H1 (cell line): ENCODE data around the gene MIER2. TPM values are rescaled to one million over a fixed set of nuclear protein-coding genes. Genes with fewer than 3 reads are reported as not detected.

Experiments used
- CTCF ChIA-PET: fragments of 300-600 bp; sonication (Branson Sonifier 250); formaldehyde crosslinking; loops from one replicate; lab custom pipeline; 2021; ENCODE audit not compliant: partially characterized antibody; lab: Charles Lee
- POLR2A ChIA-PET: fragments of 300-600 bp; sonication (Branson Sonifier 250); formaldehyde crosslinking; loops from one replicate; lab custom pipeline; 2021; ENCODE audit warnings: inconsistent platforms; ENCODE audit not compliant: partially characterized antibody; lab: Charles Lee
- DNase-seq, 2 experiments: peaks; one replicate each; pipeline versions ENCODE4 v3.0.0 to v3.0.0-alpha.2; 2010 to 2022; ENCODE audit warnings: low spot score in 2 of 2, low read depth in 1 of 2, mixed read lengths in 1 of 2
- FAIRE-seq: peaks from 2 replicates; lab custom pipeline; 2011; peaks lifted over from hg19 to GRCh38; lab: Jason Lieb, UNC
- H2AFZ ChIP-seq: 2 replicates; pipeline ENCODE4 v1.8.1; 2012; ENCODE audit warnings: low read length, inconsistent platforms
- H2AK5ac ChIP-seq: 2 replicates; pipeline ENCODE4 v1.6.1; 2013; ENCODE audit warnings: low read depth, low read length
- H2BK120ac ChIP-seq: replicated peaks from 2 replicates; pipeline ENCODE3; 2013; ENCODE audit warnings: low read depth, low read length, inconsistent platforms
- H2BK12ac ChIP-seq: 2 replicates; pipeline ENCODE4 v1.6.1; 2013; ENCODE audit warnings: low read depth, low read length
- H2BK15ac ChIP-seq: 2 replicates; pipeline ENCODE4 v1.6.1; 2013; ENCODE audit warnings: low read length
- H2BK20ac ChIP-seq: 2 replicates; pipeline ENCODE4 v1.6.1; 2013; ENCODE audit warnings: low read length
- H2BK5ac ChIP-seq: 2 replicates; pipeline ENCODE4 v1.6.1; 2013; ENCODE audit warnings: low read depth, low read length
- H3K14ac ChIP-seq: 2 replicates; pipeline ENCODE4 v1.6.1; 2013; ENCODE audit warnings: inconsistent platforms; ENCODE audit not compliant: insufficient read length
- H3K18ac ChIP-seq: 2 replicates; pipeline ENCODE4 v1.6.1; 2013; ENCODE audit warnings: low read length; ENCODE audit errors: extremely low read depth
- H3K23ac ChIP-seq: 2 replicates; pipeline ENCODE4 v1.6.1; 2013; ENCODE audit warnings: inconsistent platforms; ENCODE audit not compliant: insufficient read length
- H3K23me2 ChIP-seq: 2 replicates; pipeline ENCODE4 v1.6.1; 2013; ENCODE audit warnings: low read depth, low read length
- H3K27ac ChIP-seq: 2 replicates; pipeline ENCODE4 v1.6.1; 2011; ENCODE audit warnings: low read depth, low read length, inconsistent platforms
- H3K27me3 ChIP-seq, 4 experiments: replicated peaks in 1 of 4; 1 replicate in 1 of 4; 2 replicates in 3 of 4; pipeline versions ENCODE4 v1.6.1 to v1.8.1; 2011 to 2013; ENCODE audit warnings: low read length in 3 of 4, mild to moderate bottlenecking in 3 of 4, inconsistent platforms in 2 of 4, mixed read lengths in 2 of 4, moderate library complexity in 1 of 4; ENCODE audit not compliant: control insufficient read depth in 3 of 4, insufficient read depth in 3 of 4; ENCODE audit errors: extremely low read depth in 1 of 4
- H3K36me3 ChIP-seq, 4 experiments: 2 replicates each; pipeline versions ENCODE4 v1.6.1 to v1.8.1; 2011 to 2013; ENCODE audit warnings: mild to moderate bottlenecking in 4 of 4, low read length in 3 of 4, moderate library complexity in 2 of 4, control low read depth in 1 of 4, inconsistent platforms in 1 of 4; ENCODE audit not compliant: insufficient read depth in 4 of 4, control insufficient read depth in 2 of 4
- H3K4ac ChIP-seq: replicated peaks from 2 replicates; pipeline ENCODE3; 2013; ENCODE audit warnings: low read length, low read depth, mixed read lengths, inconsistent platforms; ENCODE audit not compliant: insufficient read length
- H3K4me1 ChIP-seq, 4 experiments: replicated peaks in 1 of 4; 1 replicate in 1 of 4; 2 replicates in 3 of 4; pipeline versions ENCODE4 v1.6.1 to v1.8.1; 2011 to 2013; ENCODE audit warnings: low read length in 3 of 4, inconsistent platforms in 2 of 4, mixed read lengths in 1 of 4; ENCODE audit not compliant: insufficient read depth in 4 of 4, control insufficient read depth in 3 of 4
- H3K4me2 ChIP-seq, 2 experiments: 2 replicates each; pipeline versions ENCODE4 v1.6.1 to v1.8.1; 2011 to 2013; ENCODE audit warnings: low read depth in 2 of 2, low read length in 2 of 2, control low read depth in 1 of 2, inconsistent platforms in 1 of 2, mild to moderate bottlenecking in 1 of 2; ENCODE audit not compliant: insufficient read depth in 1 of 2
- H3K4me3 ChIP-seq, 4 experiments: fragments of 200-600, 300-600 bp in 1 of 4; sonication (generic), shearing (Covaris generic), sonication (Bioruptor Twin) in 1 of 4; 2 replicates each; pipeline versions ENCODE4 v1.5.1 to v1.8.1; 2011 to 2016; ENCODE audit warnings: low read length in 4 of 4, low read depth in 3 of 4, control low read depth in 2 of 4, inconsistent platforms in 2 of 4, mild to moderate bottlenecking in 2 of 4, mixed read lengths in 1 of 4, moderate library complexity in 1 of 4; ENCODE audit not compliant: insufficient read depth in 2 of 4; ENCODE audit errors: extremely low read depth in 1 of 4
- H3K56ac ChIP-seq: replicated peaks from 2 replicates; pipeline ENCODE3; 2013; ENCODE audit warnings: low read depth, mild to moderate bottlenecking, mixed read lengths, low read length, inconsistent platforms; ENCODE audit not compliant: insufficient read length
- H3K79me1 ChIP-seq: 2 replicates; pipeline ENCODE4 v1.6.1; 2013; ENCODE audit warnings: low read depth, low read length, control low read depth
- H3K79me2 ChIP-seq, 2 experiments: 2 replicates each; pipeline versions ENCODE4 v1.6.1 to v1.8.1; 2012 to 2013; ENCODE audit warnings: low read length in 2 of 2, mild to moderate bottlenecking in 2 of 2, inconsistent platforms in 1 of 2; ENCODE audit not compliant: insufficient read depth in 2 of 2, control insufficient read depth in 1 of 2
- H3K9ac ChIP-seq, 4 experiments: replicated peaks in 1 of 4; 1 replicate in 1 of 4; 2 replicates in 3 of 4; pipeline versions ENCODE4 v1.6.1 to v1.8.1; 2011 to 2013; ENCODE audit warnings: low read depth in 3 of 4, low read length in 3 of 4, control low read depth in 2 of 4, mild to moderate bottlenecking in 2 of 4, moderate library complexity in 2 of 4, inconsistent platforms in 1 of 4; ENCODE audit errors: extremely low read depth in 1 of 4
- H3K9me3 ChIP-seq, 2 experiments: 2 replicates each; pipeline versions ENCODE4 v1.6.1 to v1.8.1; 2012 to 2013; ENCODE audit warnings: mild to moderate bottlenecking in 2 of 2, moderate library complexity in 2 of 2, control low read depth in 1 of 2, inconsistent platforms in 1 of 2, low read depth in 1 of 2, low read length in 1 of 2, mixed read lengths in 1 of 2; ENCODE audit not compliant: insufficient read depth in 2 of 2
- H4K20me1 ChIP-seq, 2 experiments: replicated peaks in 1 of 2; 2 replicates each; pipeline versions ENCODE3 to v1.8.1; 2011 to 2013; ENCODE audit warnings: inconsistent platforms in 2 of 2, low read length in 2 of 2, mild to moderate bottlenecking in 1 of 2; ENCODE audit not compliant: insufficient read depth in 2 of 2, control insufficient read depth in 1 of 2
- H4K5ac ChIP-seq: 2 replicates; pipeline ENCODE4 v1.6.1; 2013; ENCODE audit warnings: low read length, low read depth, mixed read lengths, inconsistent platforms; ENCODE audit not compliant: insufficient read length
- H4K8ac ChIP-seq: 2 replicates; pipeline ENCODE4 v1.8.0; 2013; ENCODE audit warnings: mild to moderate bottlenecking, moderate library complexity, low read length, inconsistent platforms; ENCODE audit not compliant: insufficient read depth; ENCODE audit errors: extremely low read depth
- H4K91ac ChIP-seq: replicated peaks from 2 replicates; pipeline ENCODE3; 2013; ENCODE audit warnings: low read length, mixed read lengths, inconsistent platforms; ENCODE audit not compliant: insufficient read length
- EGR1 ChIP-seq: IDR thresholded peaks from 2 replicates; pipeline ENCODE4 v1.6.1; 2011; ENCODE audit warnings: low read depth, low read length, borderline replicate concordance
- HDAC2 ChIP-seq, 2 experiments: fragments of 300-600 bp in 1 of 2; sonication (generic) in 1 of 2; IDR thresholded peaks; 2 replicates each; pipeline ENCODE4 v1.6.1; 2011 to 2012; ENCODE audit warnings: low read depth in 2 of 2, low read length in 2 of 2, mild to moderate bottlenecking in 2 of 2, moderate library complexity in 2 of 2, borderline replicate concordance in 1 of 2, inconsistent platforms in 1 of 2
- JUND ChIP-seq: IDR thresholded peaks from 2 replicates; pipeline ENCODE4 v1.6.1; 2011; ENCODE audit warnings: mild to moderate bottlenecking, improper control_type of control experiment, low read length
- KDM5A ChIP-seq: fragments of 200-600 bp; IDR thresholded peaks from 2 replicates; pipeline ENCODE4 v1.7.1; 2012; ENCODE audit warnings: mild to moderate bottlenecking, low read length, inconsistent platforms, mixed read lengths
- WGBS, 2 experiments: shearing (Covaris generic) in 1 of 2; methylation state at CpG; one replicate each; pipeline versions ENCODE4 v1.1.6 to v1.1.7; 2013 to 2015; ENCODE audit warnings: low lambda C conversion rate in 2 of 2, mixed read lengths in 2 of 2, inconsistent platforms in 1 of 2, low coverage in 1 of 2, missing lambda C conversion rate in 1 of 2; ENCODE audit not compliant: insufficient replicate concordance in 2 of 2, insufficient coverage in 1 of 2, insufficient read length in 1 of 2; ENCODE audit errors: extremely low coverage in 1 of 2, missing lambda C conversion rate in 1 of 2; 5-methylcytosine and 5-hydroxymethylcytosine counted together
- polyA plus RNA-seq, 7 experiments: library from polyadenylated mRNA; depleted of rRNA in 3 of 7; stranded (reverse) in 5 of 7; unstranded in 2 of 7; fragments of >200 nt in 5 of 7; fragments of 200-250 nt in 2 of 7; gene quantifications; 1 replicate in 5 of 7; 2 replicates in 1 of 7; 4 replicates in 1 of 7; pipeline versions ENCODE4 v1.2.1 to v1.2.3, GENCODE V29; 2011 to 2013; ENCODE audit warnings: missing spikeins in 2 of 7, mixed read lengths in 2 of 7
- total RNA-seq: library from RNA; stranded (reverse); fragmentation: NEBNext Ultra II Directional; extraction: Animal tissue kit (Norgen Biotek cat#: 25700); gene quantifications from 2 replicates; pipeline ENCODE4 v1.2.1, GENCODE V29; 2021

MIER2 gene
- total and polyA plus RNA-seq, 2 of the 8 experiments (the other 6 are each of a cell fraction or from before 2014, with no cell fraction given), result 30.3 to 48.3 TPM

DNA sequence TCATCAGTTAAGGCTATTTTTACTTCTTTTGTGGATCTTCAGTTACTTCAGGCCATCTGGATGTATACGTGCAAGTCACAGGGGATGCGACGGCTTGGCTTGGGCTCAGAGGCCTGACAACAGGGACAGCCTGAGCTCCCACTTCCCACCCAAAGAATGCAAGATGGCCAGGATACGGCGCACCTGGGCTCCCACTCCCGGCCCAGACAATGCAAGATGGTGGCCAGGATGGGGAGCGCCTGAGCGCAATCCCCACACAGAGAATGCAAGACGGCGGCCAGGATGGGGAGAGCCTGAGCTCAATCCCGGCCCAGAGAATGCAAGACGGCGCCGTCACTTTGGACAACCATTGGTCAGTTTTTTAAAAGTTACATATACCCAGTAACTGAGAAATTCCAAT, 25.3 kb upstream of the MIER2 start:
- TF ChIP-seq HDAC2 (IDR thresholded peaks at IDR 0.05; ENCODE audit: borderline replicate concordance in 1 of 2, low read depth in 2 of 2, low read length in 2 of 2), result no peak
- TF ChIP-seq JUND, result no peak
- TF ChIP-seq KDM5A, result no peak
- TF ChIP-seq EGR1, result no peak
- TF ChIP-seq, all 59 proteins: peak for 0
- Histone ChIP-seq H2BK20ac (no peak overlapping the region), H3K4ac (no peak overlapping the region), H4K91ac (no peak overlapping the region), H3K9me3 (no peaks in the 10 kb centered on the region; a peak in 1 of 4 replicates), H2AK5ac (no peak overlapping the region), H3K9ac (no peak overlapping the region), H3K56ac (no peak overlapping the region), H4K8ac (no peak overlapping the region), H2AFZ (no peak overlapping the region), H3K4me3 (no peak overlapping the region), H2BK5ac (no peak overlapping the region), H3K4me1 (no peaks in the 10 kb centered on the region), H3K23ac (no peak overlapping the region), H3K14ac (no peak overlapping the region), H2BK12ac (no peak overlapping the region), H2BK15ac (no peak overlapping the region), H3K23me2 (no peaks in the 10 kb centered on the region), H3K36me3 (no peaks in the 10 kb centered on the region), H3K27ac (no peak overlapping the region), H3K18ac (no peak overlapping the region), H4K5ac (no peak overlapping the region), H3K27me3 (no peaks in the 10 kb centered on the region), H3K79me1 (no peaks in the 10 kb centered on the region), H4K20me1 (peaks cover 0 to 2% of the 10 kb centered on the region in 2 experiments), H2BK120ac (no peak overlapping the region), H3K79me2 (no peaks in the 10 kb centered on the region), H3K4me2 (no peak overlapping the region)
- DNase-seq (no peak), FAIRE-seq (no peak)
- 99% methylated on average over 14 of the region's 14 CpGs; no CpG with 5 or more reads in 1 of the 2 experiments for WGBS, 2 experiments
- ChIA-PET CTCF (interaction anchor here (0.8 to 4.6 kb wide), 3 partner anchors 15 to 38 kb away, joined by 3 to 25 read pairs (median 4); no protein-coding TSS in a partner anchor), POLR2A (no interaction called here)
